HG02870 (cell line): ENCODE data around the gene SAP30L.

Experiments
- ATAC-seq: cut with Tn5 transposase; IDR thresholded peaks from one replicate; pipeline ENCODE4 v1.9.1; 2021; ENCODE audit warnings: mild to moderate bottlenecking, moderate library complexity; ENCODE audit not compliant: unreplicated experiment

Gene SAP30L

GRCh38 chr5:154419236-154419635, 26.6 kb upstream of the SAP30L start:
- ATAC-seq: no peak

- no peak for ATAC-seq
Measured at GRCh38 chr5:154421868-154422267, 23.9 kb upstream of the SAP30L start.

- ATAC-seq: no peak
Measured at GRCh38 chr5:154422298-154422697, 23.5 kb upstream of the SAP30L start.

- ATAC-seq: no peak
Measured at GRCh38 chr5:154428208-154428607, 17.6 kb upstream of the SAP30L start.

GRCh38 chr5:154429341-154429740, 16.5 kb upstream of the SAP30L start:
- no peak for ATAC-seq

- no peak for ATAC-seq
Measured at GRCh38 chr5:154430466-154430865, 15.3 kb upstream of the SAP30L start.

GRCh38 chr5:154430961-154431630, 14.7 kb upstream of the SAP30L start:
- no peak for ATAC-seq

GRCh38 chr5:154435226-154435625, 10.6 kb upstream of the SAP30L start:
- no peak for ATAC-seq

GRCh38 chr5:154437281-154437965, 8.4 kb upstream of the SAP30L start:
- ATAC-seq: no peak

GRCh38 chr5:154440540-154440939, 5.3 kb upstream of the SAP30L start:
- no peak for ATAC-seq

- ATAC-seq: no peak
Measured at GRCh38 chr5:154442801-154443200, 3.0 kb upstream of the SAP30L start.

GRCh38 chr5:154444556-154445421, 1.0 kb upstream of the SAP30L start:
- ATAC-seq: no peak

GRCh38 chr5:154446195-154447088, 645 bp downstream of the SAP30L start:
- ATAC-seq: peak; percentile 11

- no peak for ATAC-seq
Measured at GRCh38 chr5:154447089-154447725, 1.4 kb downstream of the SAP30L start.

- ATAC-seq: no peak
Measured at GRCh38 chr5:154449786-154450185, 4.0 kb downstream of the SAP30L start.

- ATAC-seq: no peak
Measured at GRCh38 chr5:154451957-154452356, 6.2 kb downstream of the SAP30L start.

GRCh38 chr5:154455585-154455984, 9.8 kb downstream of the SAP30L start:
- no peak for ATAC-seq

- ATAC-seq: no peak
Measured at GRCh38 chr5:154456540-154456939, 10.7 kb downstream of the SAP30L start.

GRCh38 chr5:154459015-154459414, 13.2 kb downstream of the SAP30L start:
- ATAC-seq: no peak

GRCh38 chr5:154460172-154460571, 14.4 kb downstream of the SAP30L start:
- ATAC-seq: no peak
